Measurements from ENCODE around the gene SERPINE2.

- TF ChIP-seq CTCF (IDR thresholded peaks at IDR 0.05) (no peak), POLR2A (IDR thresholded peaks at IDR 0.05) (no peak)
Measured at GRCh38 chr2:224085811-224086210, 46.7 kb upstream of the SERPINE2 start.

Data from heart left ventricle (tissue), 13 donors.